Sigmoid colon (tissue), 4 donors: Measurements from ENCODE around the gene HEATR9.

Experiments used
- EP300 ChIP-seq, 4 donors: sonication (generic); formaldehyde crosslinking; IDR thresholded peaks; one replicate each; pipeline ENCODE4 v1.6.1; 2017; ENCODE audit warnings: antibody characterized with exemption in 4 of 4
- TF ChIP-seq, protein P1 (sequence below), 4 experiments: fragments of 450-650 bp in 3 of 4; fragments of 200-600 bp in 1 of 4; IDR thresholded peaks; one replicate each; pipeline ENCODE4 v1.5.1; 2016 to 2019; ENCODE audit warnings: antibody characterized with exemption in 4 of 4, mild to moderate bottlenecking in 3 of 4, moderate library complexity in 2 of 4

DNA sequence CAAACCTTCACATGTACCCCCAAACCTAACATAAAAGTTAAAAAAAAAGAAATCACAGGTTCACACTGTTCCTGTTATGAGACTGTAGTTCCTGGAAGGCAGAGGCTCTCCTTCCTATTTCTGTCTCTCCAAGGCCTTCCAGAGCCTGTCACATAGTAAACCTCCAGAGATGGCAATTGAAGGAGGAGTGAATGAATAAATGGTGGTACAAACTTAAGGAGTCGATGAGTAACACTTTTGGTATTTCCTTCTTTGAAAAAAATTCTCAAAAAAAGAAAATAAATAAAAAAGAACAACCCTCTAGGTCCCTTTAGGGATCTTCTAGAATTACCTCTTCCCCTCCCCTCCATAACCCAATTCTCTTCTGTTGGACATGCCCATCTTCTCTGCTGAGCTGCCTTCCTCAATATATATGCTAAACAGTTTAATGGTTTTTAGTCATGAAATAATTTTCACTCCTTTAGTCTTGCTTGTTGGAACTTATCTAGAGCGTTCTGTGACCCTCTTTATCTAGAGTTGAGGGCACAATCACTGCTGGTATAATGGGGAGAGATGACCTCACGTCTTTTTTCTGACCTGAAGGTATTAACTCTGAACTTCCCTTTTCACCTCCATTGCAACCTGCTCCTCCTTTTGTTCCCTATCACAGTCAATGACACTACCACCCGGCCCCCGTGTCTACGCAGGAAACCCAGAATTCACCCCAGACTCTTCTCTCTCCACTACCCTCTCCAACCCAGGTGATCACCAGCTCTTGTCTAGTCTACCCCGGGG lies 61.1 kb downstream of the HEATR9 start:
- no peak for TF ChIP-seq EP300 (IDR thresholded peaks at IDR 0.05)
- TF ChIP-seq, protein P1, sequence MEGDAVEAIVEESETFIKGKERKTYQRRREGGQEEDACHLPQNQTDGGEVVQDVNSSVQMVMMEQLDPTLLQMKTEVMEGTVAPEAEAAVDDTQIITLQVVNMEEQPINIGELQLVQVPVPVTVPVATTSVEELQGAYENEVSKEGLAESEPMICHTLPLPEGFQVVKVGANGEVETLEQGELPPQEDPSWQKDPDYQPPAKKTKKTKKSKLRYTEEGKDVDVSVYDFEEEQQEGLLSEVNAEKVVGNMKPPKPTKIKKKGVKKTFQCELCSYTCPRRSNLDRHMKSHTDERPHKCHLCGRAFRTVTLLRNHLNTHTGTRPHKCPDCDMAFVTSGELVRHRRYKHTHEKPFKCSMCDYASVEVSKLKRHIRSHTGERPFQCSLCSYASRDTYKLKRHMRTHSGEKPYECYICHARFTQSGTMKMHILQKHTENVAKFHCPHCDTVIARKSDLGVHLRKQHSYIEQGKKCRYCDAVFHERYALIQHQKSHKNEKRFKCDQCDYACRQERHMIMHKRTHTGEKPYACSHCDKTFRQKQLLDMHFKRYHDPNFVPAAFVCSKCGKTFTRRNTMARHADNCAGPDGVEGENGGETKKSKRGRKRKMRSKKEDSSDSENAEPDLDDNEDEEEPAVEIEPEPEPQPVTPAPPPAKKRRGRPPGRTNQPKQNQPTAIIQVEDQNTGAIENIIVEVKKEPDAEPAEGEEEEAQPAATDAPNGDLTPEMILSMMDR (IDR thresholded peaks at IDR 0.05) = no peak
